NCI-H1436 (cell line): ENCODE results near the gene ATXN7L2.

ENCODE experiments used
- DNase-seq: peaks from one replicate; lab custom pipeline; 2025; lab: John Stamatoyannopoulos, UW

The ATXN7L2 gene

DNA sequence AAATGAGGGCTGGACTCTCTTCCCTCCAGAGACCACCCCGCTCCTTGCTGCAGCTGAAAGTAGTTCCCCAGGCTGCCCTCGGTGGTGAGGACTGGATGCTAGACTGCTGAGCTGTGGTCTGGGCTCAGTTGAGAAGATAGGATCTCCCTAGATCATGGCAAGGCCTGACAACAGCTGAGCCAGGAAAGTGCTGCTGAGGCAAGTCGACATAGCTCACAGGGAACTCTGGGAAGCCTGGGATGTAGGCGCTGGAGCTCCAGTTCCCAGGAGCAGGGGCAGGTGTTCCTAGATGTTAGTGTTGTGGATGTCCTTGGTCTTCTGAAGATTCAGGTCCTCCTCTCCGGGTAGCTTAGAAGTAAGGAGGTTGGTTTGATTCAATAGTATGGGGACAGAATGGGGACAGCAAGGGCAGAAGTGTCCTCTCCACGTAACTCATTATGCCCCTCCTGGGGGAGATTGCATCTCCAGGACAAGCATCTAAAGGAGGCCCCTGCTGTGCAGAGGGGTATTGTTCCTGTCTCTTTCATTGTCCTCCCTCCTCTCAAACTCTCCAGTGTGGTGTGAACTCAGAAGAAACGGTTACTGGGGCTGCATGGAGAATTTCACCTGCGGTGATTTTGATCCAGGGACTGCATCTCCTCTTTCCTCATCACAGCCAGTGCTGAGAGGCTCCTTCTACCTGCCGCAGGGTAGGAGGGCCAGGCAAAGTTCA is 13.9 kb downstream of the ATXN7L2 start:
- no peak for DNase-seq

DNA sequence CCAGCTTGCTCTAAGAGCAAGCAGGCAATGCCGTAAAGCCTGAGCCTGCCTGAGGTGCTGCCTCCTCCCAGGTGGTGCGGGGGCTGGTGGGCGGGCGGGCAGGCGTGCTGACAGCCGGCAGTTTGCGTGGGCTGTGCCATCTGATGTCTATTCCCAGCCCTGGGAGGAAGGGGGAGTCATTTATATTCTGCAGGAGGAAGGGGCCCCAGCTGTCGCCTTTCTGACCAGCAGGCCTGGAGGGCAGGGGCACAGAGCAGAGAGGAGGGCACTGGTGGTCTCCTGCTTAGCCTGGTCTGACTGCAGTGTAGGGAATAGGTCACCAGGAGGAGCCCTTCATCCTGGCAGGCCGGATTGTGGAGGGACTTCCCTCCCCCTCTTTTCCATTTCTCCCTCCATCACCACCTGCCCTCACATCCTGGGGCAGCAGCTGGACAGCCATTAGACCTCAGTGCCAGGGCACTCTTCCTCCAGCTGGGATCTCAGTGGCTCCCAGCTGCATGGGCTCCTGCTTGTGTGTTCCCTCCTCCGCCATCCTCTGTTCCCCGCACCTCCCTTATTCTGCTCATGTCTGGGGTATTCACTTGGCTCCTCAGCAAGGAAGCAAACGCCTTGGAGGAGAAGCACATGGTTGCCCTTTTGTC is 14.6 kb downstream of the ATXN7L2 start:
- DNase-seq, result no peak

GRCh38 chr1:109499081-109499480 is 15.4 kb downstream of the ATXN7L2 start:
- DNase-seq, result no peak

- DNase-seq, result peak; percentile 24
Measured at GRCh38 chr1:109499661-109500536, 16.2 kb downstream of the ATXN7L2 start.

- DNase-seq, result no peak
Measured at GRCh38 chr1:109500941-109501381, 17.3 kb downstream of the ATXN7L2 start.

- DNase-seq, result no peak
Measured at GRCh38 chr1:109501644-109502363, 18.1 kb downstream of the ATXN7L2 start.

DNA sequence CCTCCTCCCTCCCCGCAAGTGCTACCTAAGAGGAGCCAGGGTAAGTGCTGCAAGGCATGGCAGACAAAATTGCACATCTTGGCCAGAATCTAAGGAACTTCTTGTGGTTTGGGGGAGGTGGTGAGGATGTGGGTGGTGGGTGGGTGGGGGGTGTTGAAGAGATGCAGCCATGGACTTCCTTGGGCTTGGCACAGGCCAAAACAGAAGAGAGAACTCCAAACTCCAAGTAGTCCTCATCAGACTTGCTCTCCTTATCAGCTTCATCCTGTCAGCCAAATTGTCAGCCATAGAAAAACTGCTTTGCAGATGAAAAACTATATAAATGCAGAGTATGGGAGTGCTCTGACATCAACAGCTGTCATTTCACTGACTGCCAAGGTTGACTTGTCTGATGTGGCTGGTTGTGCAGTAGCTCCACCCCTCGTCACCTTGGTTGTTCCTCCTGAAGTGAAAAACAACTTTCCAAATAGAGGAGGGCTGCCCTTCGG is 18.7 kb downstream of the ATXN7L2 start:
- no peak for DNase-seq

- DNase-seq, result no peak
Measured at GRCh38 chr1:109503935-109504334, 20.2 kb downstream of the ATXN7L2 start.

- no peak for DNase-seq
Measured at GRCh38 chr1:109504974-109505373, 21.3 kb downstream of the ATXN7L2 start.

GRCh38 chr1:109508001-109508872 is 24.5 kb downstream of the ATXN7L2 start:
- no peak for DNase-seq

DNA sequence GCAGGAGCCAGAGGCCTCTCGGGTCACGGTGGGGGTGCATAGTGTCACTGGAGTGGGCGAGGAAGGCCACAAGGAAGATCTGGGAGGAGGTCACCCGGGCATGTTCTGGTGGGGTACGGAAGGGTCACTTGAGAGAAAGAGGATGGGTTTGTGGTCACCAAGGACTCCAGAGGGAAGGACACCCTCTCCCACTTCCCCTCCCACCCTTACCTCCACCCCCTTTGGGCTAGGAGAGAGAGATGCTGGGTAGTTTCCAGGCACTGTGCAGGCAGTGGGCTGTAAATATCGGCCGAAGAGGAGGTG is 25.1 kb downstream of the ATXN7L2 start:
- DNase-seq, result no peak

DNA sequence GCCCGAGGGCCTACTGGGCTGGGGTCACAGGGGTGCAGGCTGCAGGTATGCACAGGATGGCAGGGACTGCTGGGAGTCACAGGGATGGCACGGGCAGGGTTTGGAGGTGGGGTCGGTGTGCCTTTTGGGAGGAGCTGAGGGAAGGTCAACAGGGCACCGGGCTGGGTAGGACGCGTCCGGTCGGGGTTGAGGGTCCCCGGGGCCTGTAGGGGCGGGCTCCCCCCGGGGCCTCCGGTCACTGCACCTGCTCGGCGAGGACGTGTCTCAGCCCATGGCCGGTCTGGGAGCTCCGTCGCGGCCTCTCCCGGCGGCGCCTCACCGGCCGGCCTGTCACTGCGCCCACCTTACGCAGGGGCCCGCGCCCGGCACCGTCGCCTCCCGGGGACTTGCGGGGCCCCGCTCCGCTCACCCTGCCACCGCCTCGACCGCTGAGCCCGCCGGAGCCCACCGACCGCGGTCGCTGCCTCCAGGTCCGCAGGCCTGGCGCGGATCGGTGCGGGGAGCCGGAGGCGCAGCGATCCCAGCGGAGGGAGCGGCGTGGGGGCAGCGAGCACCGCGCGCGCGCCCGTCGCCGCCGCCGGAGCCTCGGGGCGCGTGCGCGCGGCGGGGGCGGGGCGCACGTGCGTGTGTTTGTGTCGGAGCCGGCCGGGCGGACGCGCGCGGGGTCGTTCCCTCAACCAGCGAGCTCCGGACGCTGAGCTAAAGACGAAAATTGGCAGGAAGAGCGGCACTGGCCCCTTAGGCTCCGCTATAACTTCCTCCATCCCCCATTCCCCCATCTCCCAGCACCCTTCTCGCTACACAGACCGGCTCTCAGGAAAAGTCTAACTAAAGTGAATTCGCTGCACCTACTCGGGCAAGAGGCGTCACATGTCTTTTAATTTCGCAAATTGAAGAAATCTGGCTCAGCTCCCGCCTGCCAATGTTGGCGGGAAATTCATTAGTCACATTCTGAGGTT is 25.8 kb downstream of the ATXN7L2 start, which contains the start of gene AMIGO1:
Gene AMIGO1 (minus strand): TSS at position 552 of the 959 bp plus-strand sequence. CDS start 815 bp downstream, outside the sequence.
- peak; percentile 41 for DNase-seq

- DNase-seq, result no peak
Measured at GRCh38 chr1:109513110-109513710, 29.5 kb downstream of the ATXN7L2 start.

- no peak for DNase-seq
Measured at GRCh38 chr1:109514846-109515245, 31.1 kb downstream of the ATXN7L2 start.

DNA sequence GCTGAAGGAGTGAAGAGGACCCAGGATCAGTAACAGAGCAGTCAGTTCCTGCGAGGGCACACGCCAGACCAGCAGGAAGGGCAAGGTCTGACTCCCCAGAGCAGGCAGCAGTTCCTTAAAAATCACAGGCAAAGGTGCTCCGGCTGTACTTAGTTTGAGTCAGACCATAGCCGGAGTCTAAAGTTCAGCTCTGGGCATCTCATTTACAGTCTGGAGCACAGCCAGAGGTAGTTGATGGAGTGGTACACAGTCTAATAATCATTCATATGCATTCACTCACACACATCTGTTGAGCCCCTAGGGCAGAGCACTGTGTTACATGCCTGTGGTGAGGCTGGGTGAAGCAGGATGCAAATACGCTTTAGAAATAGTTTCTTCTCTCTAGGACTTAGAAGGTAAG is 33.2 kb downstream of the ATXN7L2 start:
- DNase-seq, result no peak

DNA sequence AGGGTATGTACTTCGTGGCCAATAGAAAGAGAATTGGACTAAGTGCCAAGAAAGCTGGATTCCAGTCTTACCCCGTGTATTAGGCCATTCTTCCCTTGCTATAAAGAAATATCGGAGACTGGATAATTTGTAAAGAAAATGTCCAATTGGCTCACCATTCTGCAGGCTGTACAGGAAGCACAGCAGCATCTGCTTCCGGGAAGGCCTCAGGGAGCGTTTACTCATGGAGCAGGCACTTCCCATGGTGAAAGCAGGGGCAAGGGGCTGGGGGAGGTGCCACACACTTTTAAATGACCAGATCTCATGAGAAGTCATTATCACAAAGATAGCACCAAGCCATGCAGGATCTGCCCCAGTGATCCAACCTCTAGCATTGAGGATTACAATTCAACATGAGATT is 33.6 kb downstream of the ATXN7L2 start:
- DNase-seq, result no peak

DNA sequence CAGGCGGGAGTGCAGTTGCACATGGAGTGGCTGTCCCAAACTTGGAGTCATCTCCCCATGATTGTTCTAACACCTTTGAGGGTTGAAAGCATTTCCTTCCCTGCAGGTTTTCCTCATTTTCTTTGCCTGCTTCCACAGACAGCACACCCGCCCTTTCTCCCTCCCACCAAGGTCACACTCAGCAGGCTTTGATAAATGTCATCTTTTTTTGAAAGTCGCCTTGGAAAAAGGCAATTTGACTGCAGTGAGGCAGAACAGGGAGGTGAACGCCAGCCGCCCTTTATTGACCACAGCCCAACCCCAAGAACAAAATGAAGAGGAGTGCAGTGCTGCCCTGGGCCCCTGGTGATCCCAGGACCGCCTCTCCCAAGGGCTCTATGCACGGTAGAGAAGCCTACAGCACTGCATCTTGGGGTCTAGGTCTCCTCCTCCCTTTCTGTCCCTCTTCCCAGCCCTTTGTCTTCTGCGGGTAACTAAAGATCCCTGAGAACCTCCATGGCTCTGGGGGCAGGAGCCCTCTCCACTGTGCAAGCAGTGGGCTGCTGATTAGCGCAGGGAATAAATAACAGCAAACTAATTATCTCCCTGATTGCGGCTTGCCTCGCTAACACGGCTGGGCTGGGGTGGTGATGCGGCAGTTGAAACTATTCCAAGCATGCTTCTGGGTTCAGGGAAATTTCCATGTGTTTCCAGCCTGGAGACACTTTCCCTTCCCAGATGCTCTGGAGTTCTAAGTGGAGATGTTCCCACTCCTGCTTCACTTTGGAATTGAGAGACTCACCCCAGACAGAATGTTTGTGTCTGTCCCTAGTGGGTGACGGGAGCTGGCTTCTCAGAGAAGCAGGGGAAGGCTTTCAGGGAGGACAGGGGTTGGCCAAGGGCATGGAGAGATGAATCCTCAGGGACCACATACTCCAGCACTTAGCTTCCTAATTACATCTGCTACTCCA is 37.6 kb downstream of the ATXN7L2 start:
- DNase-seq, result no peak

GRCh38 chr1:109522026-109522425 is 38.3 kb downstream of the ATXN7L2 start:
- no peak for DNase-seq
